Fibroblast of mammary gland (primary cell): ENCODE data around the gene AREG.

Experiments
- DNase-seq: peaks from one replicate; pipeline ENCODE4 v3.0.0-alpha.2; 2010; ENCODE audit warnings: low read depth
- H3K4me3 ChIP-seq: 2 replicates; pipeline ENCODE4 v1.5.1; 2011; ENCODE audit warnings: low read depth, mild to moderate bottlenecking, low read length, moderate library complexity; ENCODE audit not compliant: control insufficient read depth
- TF ChIP-seq, protein P1 (sequence below): conservative IDR thresholded peaks from 2 replicates; pipeline ENCODE4 v1.5.1; 2011; ENCODE audit warnings: low read depth, low read length, inconsistent platforms; ENCODE audit not compliant: control insufficient read depth, insufficient read depth

AREG gene

DNA sequence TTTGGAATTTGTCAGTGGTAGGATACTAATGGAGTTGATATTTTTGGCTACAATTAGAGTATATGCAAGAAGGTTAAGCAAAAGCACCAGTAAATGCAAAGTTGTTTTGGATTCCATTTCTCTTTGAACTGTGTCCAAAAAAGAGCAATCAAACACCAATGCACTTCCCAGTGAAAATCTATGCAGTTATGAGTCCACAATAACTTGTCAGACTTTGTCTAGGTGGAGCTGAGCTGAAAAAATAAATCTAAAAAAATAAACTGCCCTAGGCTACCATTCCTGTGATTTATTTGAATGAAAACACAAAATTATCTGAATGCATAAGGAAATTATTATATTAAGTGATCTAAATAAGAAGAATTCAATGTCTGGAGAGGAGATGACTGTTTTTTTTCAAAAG is 37.0 kb upstream of the AREG start:
- DNase-seq = no peak
- no peak overlapping the region for H3K4me3 ChIP-seq
- TF ChIP-seq, protein P1, sequence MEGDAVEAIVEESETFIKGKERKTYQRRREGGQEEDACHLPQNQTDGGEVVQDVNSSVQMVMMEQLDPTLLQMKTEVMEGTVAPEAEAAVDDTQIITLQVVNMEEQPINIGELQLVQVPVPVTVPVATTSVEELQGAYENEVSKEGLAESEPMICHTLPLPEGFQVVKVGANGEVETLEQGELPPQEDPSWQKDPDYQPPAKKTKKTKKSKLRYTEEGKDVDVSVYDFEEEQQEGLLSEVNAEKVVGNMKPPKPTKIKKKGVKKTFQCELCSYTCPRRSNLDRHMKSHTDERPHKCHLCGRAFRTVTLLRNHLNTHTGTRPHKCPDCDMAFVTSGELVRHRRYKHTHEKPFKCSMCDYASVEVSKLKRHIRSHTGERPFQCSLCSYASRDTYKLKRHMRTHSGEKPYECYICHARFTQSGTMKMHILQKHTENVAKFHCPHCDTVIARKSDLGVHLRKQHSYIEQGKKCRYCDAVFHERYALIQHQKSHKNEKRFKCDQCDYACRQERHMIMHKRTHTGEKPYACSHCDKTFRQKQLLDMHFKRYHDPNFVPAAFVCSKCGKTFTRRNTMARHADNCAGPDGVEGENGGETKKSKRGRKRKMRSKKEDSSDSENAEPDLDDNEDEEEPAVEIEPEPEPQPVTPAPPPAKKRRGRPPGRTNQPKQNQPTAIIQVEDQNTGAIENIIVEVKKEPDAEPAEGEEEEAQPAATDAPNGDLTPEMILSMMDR = no peak

DNA sequence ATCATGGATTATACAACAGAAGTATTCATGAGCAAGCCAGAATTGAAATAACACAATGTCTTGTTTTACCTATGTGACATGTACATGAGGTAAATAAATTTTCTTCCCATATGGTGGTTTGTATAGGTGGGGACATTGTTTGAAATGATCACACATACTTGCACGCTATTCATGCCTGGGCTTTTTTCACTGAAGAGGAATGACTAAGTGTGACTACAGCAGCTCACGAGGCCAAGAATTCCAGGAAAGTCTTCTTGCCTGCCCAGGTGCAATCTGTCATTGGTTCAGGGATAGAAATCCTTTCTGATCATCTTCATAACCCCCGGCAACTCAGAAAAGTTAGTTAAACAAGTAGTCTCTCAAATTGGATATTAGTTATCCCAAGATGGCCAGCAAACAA is 36.3 kb upstream of the AREG start:
- TF ChIP-seq, protein P1 = no peak
- no peak overlapping the region for H3K4me3 ChIP-seq
- peak; percentile 51 for DNase-seq

DNA sequence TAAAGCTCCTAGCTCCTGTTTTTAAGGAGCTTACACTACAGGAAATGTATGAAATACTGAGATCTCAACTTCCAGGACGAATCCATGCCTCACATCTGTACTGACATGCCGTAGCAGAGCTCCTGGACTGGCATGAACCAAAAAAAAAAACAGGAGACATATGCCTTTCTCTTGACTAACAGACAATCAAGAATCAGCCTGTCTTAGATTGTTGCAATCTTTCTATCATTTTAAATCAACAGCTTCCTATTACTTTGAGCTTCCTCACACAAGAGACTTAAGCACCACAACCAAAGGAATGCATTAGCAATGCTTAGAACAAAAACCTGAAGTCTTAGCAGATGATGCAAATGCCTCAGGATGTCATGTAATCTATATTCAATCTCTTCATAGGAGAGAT is 34.7 kb upstream of the AREG start:
- H3K4me3 ChIP-seq = no peak overlapping the region
- TF ChIP-seq, protein P1 = no peak
- no peak for DNase-seq

DNA sequence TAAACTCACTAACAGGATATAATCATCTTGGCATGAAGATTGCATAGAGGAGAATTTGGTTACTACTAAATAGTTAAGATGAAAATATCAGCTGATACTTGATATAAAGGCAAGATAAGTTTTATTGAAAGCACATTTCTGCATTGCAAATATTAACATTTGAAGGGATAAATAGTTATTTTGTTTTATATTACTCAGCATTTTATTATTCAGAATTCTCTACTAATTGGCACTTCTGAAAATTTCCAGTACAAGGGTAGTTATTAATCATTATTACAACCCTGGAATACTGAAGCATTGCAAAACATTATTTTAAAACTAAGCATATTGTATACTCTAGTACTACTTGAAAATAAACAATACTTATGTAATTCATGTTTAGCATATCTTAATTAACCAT is 32.7 kb upstream of the AREG start:
- DNase-seq = no peak
- no peak overlapping the region for H3K4me3 ChIP-seq
- TF ChIP-seq, protein P1 = no peak

DNA sequence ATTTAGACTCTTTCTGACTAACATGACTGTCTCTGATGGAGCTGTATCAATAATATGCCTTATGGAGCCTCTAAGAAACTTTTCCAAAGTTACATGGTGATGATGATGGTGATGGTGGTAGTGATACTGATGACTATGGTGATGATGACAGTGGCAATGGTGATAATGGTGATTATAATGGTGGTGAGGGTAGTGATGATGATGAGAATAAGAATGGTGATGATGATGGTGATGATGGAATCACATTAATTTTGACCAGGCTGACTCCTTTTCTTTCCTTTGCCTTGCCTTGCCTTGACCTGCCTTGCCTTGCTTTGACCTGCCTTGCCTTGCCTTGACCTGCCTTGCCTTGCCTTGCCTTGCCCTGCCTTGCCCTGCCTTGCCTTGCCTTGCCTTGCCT is 31.7 kb upstream of the AREG start:
- H3K4me3 ChIP-seq = no peak overlapping the region
- TF ChIP-seq, protein P1 = no peak
- DNase-seq = no peak

DNA sequence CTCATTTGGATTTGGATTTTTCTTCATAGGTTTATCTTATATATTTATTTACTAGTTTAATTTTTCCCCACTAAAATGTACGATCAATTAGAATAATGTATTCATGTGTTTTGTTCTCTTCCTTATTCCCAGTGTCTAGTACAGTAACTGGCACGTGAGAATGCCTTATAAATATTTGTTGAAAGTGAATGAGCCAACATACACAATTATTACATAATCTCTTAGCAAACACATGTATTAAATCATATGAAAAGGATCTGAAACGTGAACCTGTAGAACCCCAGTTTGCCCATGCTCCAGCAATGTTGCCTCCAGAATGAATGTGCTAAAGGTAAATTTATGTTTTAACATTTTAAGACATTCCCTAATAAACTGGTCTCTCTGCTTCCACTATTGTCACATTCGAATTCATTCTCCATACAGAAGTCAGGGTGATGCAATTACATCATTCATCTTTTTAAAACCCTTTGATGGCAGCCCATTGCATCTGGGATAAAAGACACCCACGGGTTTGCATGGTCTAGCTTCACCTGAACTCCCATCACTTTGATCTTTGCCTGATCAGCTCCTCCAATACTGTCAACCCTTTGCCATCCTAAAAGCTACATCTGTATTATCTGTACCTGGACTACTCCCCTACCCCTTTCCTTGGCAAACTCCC is 30.7 kb upstream of the AREG start:
- TF ChIP-seq, protein P1 = no peak
- no peak for DNase-seq
- no peak overlapping the region for H3K4me3 ChIP-seq

DNA sequence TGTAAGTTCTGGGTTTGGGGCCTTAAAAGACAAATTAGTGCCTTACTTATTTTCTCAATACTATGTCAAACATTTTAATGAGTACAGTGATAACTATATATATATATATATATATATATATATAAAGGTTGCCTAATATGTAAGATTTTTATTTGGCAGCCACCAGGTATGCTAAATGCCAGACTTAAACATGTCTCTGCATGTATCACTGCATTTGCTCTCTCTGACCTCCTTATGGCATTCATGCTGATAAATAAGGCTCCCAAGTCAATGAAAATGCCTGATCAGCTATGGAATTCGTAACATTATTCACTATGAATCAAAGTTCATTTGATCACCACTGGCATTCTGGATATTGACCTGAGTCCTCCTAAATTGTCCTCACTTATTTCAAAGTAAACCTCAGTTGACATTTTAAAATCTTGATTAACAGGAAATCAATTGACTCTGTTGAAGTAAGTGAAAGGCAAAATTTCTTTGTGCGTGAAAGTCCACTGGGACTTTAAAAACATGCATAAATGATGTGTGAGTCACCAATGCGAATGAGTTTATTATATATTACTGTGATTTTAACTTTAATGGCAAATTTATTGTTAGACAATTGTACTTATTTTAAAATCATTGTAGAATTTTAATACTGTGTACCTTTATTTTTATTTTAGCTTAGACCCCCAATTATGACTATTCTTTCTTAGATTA is 29.2 kb upstream of the AREG start:
- TF ChIP-seq, protein P1 = no peak
- DNase-seq = peak; percentile 58
- no peak overlapping the region for H3K4me3 ChIP-seq
